Vagina (tissue), 2 donors: ENCODE results near the gene SSB.

Experiments used
- POLR2A ChIP-seq, 2 donors: fragments of 450-650 bp; IDR thresholded peaks; one replicate each; pipeline ENCODE4 v1.6.1; 2017; ENCODE audit warnings: antibody characterized with exemption in 2 of 2, mild to moderate bottlenecking in 2 of 2, moderate library complexity in 2 of 2
- POLR2AphosphoS5 ChIP-seq, 2 donors: sonication (generic); formaldehyde crosslinking; IDR thresholded peaks; one replicate each; pipeline ENCODE4 v1.9.0; 2017; ENCODE audit warnings: antibody characterized with exemption in 2 of 2, mild to moderate bottlenecking in 2 of 2, low read depth in 1 of 2; ENCODE audit not compliant: insufficient read depth in 1 of 2
- TF ChIP-seq, protein P1 (sequence below), 3 experiments: fragments of 450-650 bp in 2 of 3; fragments of 200-600 bp in 1 of 3; sonication (generic) in 1 of 3; IDR thresholded peaks; one replicate each; pipeline ENCODE4 v1.5.1; 2017 to 2019; ENCODE audit warnings: antibody characterized with exemption in 3 of 3, mild to moderate bottlenecking in 2 of 3, moderate library complexity in 2 of 3

DNA sequence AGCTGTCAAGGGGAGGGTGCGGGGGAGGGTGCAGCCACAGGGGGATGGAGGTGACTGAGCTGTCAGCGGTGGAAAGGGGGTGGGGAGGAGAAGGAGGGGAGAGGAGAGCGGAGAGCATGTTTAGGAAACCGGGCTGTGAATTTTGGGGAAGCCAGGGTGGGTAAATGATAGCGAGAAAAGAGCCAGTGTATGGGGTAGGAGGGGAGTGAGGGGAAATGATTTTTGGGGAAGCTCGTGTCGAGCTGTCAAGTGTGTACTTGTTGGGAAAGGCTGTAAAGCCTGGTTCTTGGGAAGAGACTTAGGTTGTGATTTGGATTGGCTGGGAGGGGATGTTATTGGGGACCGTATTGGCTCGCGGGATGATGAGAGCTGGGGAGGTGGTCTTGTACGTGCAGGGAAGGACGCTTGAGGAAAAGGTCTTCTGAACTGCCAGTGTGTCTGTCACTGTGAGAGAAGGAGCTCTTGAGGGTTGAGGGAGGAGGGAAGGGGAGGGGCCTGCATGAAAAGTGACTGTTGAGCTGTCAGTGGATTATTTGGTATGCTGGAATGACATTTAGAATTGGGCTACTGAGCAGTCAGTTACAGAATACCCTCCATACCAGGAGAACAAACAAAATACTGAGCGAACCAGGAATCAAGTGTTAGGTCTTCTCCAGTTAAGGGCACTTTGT lies 29.6 kb downstream of the SSB start:
- TF ChIP-seq POLR2A (IDR thresholded peaks at IDR 0.05) (no peak), POLR2AphosphoS5 (IDR thresholded peaks at IDR 0.05; ENCODE audit: insufficient read depth in 1 of 2, low read depth in 1 of 2) (no peak)
- TF ChIP-seq, protein P1, sequence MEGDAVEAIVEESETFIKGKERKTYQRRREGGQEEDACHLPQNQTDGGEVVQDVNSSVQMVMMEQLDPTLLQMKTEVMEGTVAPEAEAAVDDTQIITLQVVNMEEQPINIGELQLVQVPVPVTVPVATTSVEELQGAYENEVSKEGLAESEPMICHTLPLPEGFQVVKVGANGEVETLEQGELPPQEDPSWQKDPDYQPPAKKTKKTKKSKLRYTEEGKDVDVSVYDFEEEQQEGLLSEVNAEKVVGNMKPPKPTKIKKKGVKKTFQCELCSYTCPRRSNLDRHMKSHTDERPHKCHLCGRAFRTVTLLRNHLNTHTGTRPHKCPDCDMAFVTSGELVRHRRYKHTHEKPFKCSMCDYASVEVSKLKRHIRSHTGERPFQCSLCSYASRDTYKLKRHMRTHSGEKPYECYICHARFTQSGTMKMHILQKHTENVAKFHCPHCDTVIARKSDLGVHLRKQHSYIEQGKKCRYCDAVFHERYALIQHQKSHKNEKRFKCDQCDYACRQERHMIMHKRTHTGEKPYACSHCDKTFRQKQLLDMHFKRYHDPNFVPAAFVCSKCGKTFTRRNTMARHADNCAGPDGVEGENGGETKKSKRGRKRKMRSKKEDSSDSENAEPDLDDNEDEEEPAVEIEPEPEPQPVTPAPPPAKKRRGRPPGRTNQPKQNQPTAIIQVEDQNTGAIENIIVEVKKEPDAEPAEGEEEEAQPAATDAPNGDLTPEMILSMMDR (IDR thresholded peaks at IDR 0.05) = no peak
